Tibial nerve (tissue), 4 donors: ENCODE measurements around the gene SLC1A3. TPM values are rescaled to one million over a fixed set of nuclear protein-coding genes. Genes with fewer than 3 reads are reported as not detected.
"Not testable (repeated sequence)": the region's sequence is repeated elsewhere in the genome, so short reads cannot be mapped to it uniquely, and the experiment has no call there.

Experiments used
- DNase-seq, 2 donors: peaks; one replicate each; pipeline ENCODE4 v3.0.0-alpha.2; 2019; ENCODE audit warnings: low spot score in 2 of 2
- H3K27ac ChIP-seq, 4 donors: fragments of 200-600 bp; sonication (generic) in 3 of 4; one replicate each; pipeline ENCODE4 v1.5.1; 2017 to 2019; ENCODE audit warnings: mild to moderate bottlenecking in 1 of 4
- H3K27me3 ChIP-seq, 2 donors: fragments of 200-600 bp; sonication (generic) in 1 of 2; one replicate each; pipeline versions ENCODE4 v1.5.1 to v1.6.0; 2017 to 2019
- H3K36me3 ChIP-seq, 3 donors: fragments of 200-600 bp; sonication (generic); one replicate each; pipeline ENCODE4 v1.5.1; 2018 to 2019
- H3K4me1 ChIP-seq, 4 donors: fragments of 200-600 bp; sonication (generic) in 3 of 4; one replicate each; pipeline ENCODE4 v1.5.1; 2017 to 2019
- H3K4me3 ChIP-seq, 4 donors: fragments of 200-600 bp; sonication (generic) in 3 of 4; one replicate each; pipeline ENCODE4 v1.5.1; 2017 to 2019; ENCODE audit warnings: mild to moderate bottlenecking in 1 of 4, moderate library complexity in 1 of 4
- H3K9me3 ChIP-seq, 4 donors: fragments of 200-600 bp; sonication (generic) in 3 of 4; one replicate each; pipeline ENCODE4 v1.5.1; 2017 to 2019
- EP300 ChIP-seq, 2 donors: sonication (generic); formaldehyde crosslinking; IDR thresholded peaks; one replicate each; pipeline ENCODE4 v1.6.1; 2017; ENCODE audit warnings: antibody characterized with exemption in 2 of 2, mild to moderate bottlenecking in 1 of 2
- POLR2A ChIP-seq, 2 donors: fragments of 450-650 bp; IDR thresholded peaks; one replicate each; pipeline ENCODE4 v1.6.1; 2017; ENCODE audit warnings: antibody characterized with exemption in 2 of 2, mild to moderate bottlenecking in 2 of 2, moderate library complexity in 2 of 2
- WGBS, 2 donors: methylation state at CpG; one replicate each; pipeline ENCODE4 v1.1.5; 2018; 5-methylcytosine and 5-hydroxymethylcytosine counted together
- total RNA-seq, 4 donors: library from RNA; depleted of rRNA; stranded (reverse); fragments of >200 nt; gene quantifications; one replicate each; pipeline ENCODE4 v1.1.0, GENCODE V29; 2016
- TF ChIP-seq, protein P1 (sequence below), 5 experiments: fragments of 200-600 bp in 3 of 5; fragments of 450-650 bp in 2 of 5; sonication (generic) in 3 of 5; IDR thresholded peaks; one replicate each; pipeline ENCODE4 v1.5.1; 2016 to 2019; ENCODE audit warnings: antibody characterized with exemption in 5 of 5, mild to moderate bottlenecking in 3 of 5, moderate library complexity in 2 of 5

SLC1A3 gene
- total RNA-seq, 4 donors from 2014 or later = 22.0 to 123 (median 75.0) TPM

DNA sequence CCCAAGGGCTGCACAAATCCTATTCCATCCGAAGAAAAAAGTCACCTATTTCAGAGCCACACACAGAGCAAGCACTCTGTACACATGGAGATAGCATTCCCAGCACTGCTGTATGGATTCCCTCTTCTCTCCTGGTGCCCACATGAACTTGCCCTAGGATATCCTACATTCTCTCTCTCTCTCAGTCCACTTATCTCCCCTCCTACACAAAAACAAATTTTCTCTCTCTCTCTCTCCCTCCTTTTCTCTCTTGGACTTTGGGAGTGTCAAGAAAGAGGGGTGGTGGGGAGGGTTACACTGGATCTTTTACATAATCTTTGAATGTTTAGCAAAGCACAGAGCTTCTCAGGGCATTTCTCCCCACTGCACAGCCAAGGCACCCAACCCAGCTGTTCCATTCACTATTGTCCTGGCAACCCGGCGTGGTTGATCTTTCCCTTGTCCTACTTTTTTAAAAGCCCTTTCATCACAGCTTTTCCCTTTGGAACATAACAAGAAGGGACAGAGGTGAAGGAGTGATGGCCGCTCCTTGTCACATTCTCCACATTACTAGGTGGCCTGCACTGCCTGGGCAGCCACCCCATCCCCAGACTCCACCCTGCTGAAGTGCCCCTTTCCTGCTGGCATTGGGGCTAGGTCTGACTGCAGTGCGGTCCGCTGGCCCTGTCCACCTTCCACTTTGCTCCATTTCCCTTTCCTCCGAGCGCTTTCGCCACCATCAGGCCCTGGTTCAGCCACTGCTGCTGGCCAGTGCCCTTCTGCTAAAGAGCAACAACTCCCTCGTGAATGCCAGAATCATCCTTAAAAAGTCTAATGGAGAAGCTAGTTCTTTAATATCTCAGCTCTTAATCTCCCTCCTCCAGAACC is 22.2 kb upstream of the SLC1A3 start:
- H3K4me3 ChIP-seq = no peak overlapping the region
- no peaks in the 10 kb centered on the region for H3K27me3 ChIP-seq
- H3K9me3 ChIP-seq = no peaks in the 10 kb centered on the region
- H3K4me1 ChIP-seq = no peaks in the 10 kb centered on the region
- WGBS, 2 donors = 71 to 72% methylated on average over 10 of the region's 10 CpGs
- TF ChIP-seq POLR2A (IDR thresholded peaks at IDR 0.05) (no peak), EP300 (IDR thresholded peaks at IDR 0.05) (no peak)
- TF ChIP-seq, protein P1, sequence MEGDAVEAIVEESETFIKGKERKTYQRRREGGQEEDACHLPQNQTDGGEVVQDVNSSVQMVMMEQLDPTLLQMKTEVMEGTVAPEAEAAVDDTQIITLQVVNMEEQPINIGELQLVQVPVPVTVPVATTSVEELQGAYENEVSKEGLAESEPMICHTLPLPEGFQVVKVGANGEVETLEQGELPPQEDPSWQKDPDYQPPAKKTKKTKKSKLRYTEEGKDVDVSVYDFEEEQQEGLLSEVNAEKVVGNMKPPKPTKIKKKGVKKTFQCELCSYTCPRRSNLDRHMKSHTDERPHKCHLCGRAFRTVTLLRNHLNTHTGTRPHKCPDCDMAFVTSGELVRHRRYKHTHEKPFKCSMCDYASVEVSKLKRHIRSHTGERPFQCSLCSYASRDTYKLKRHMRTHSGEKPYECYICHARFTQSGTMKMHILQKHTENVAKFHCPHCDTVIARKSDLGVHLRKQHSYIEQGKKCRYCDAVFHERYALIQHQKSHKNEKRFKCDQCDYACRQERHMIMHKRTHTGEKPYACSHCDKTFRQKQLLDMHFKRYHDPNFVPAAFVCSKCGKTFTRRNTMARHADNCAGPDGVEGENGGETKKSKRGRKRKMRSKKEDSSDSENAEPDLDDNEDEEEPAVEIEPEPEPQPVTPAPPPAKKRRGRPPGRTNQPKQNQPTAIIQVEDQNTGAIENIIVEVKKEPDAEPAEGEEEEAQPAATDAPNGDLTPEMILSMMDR (IDR thresholded peaks at IDR 0.05) = no peak
- no peaks in the 10 kb centered on the region for H3K36me3 ChIP-seq
- DNase-seq = no peak
- H3K27ac ChIP-seq = no peak overlapping the region

DNA sequence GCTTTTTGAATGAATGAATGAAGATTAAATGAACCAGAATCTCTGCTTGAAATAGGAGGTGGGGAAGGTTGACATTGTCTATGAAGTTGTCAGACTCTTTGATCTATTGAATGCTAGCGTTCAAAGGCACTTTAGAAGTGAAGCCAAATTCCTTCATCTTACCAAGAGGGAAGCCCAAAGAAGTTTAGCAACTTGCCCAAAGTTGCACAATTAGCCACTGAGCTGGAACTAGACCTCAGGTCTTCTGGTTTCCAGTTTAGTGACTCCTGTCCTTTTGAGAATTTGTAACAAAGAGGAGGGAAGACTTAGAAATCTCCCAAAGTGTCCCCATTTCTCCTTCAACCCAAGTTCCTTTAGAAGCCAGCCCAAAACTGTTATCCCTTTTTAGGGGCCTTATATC is 20.7 kb upstream of the SLC1A3 start:
- Histone ChIP-seq H3K27me3 (no peaks in the 10 kb centered on the region), H3K27ac (no peak overlapping the region), H3K4me3 (no peak overlapping the region), H3K4me1 (no peaks in the 10 kb centered on the region), H3K9me3 (no peaks in the 10 kb centered on the region), H3K36me3 (no peaks in the 10 kb centered on the region)
- DNase-seq = no peak
- 65 to 79% methylated on average over 1 of the region's 1 CpG for WGBS, 2 donors
- no peak for TF ChIP-seq EP300 (IDR thresholded peaks at IDR 0.05)
- no peak for TF ChIP-seq POLR2A (IDR thresholded peaks at IDR 0.05)
- TF ChIP-seq, protein P1 (IDR thresholded peaks at IDR 0.05) = no peak

GRCh38 chr5:36587354-36587753 is 19.1 kb upstream of the SLC1A3 start:
- DNase-seq = no peak
- no peaks in the 10 kb centered on the region for H3K27me3 ChIP-seq
- H3K36me3 ChIP-seq = no peaks in the 10 kb centered on the region
- H3K27ac ChIP-seq = no peak overlapping the region
- 61 to 81% methylated on average over 3 of the region's 3 CpGs for whole genome bisulfite sequencing, 2 donors
- TF ChIP-seq POLR2A (IDR thresholded peaks at IDR 0.05) = no peak
- TF ChIP-seq EP300 (IDR thresholded peaks at IDR 0.05) = no peak
- TF ChIP-seq, protein P1 (IDR thresholded peaks at IDR 0.05) = no peak
- H3K9me3 ChIP-seq = no peaks in the 10 kb centered on the region
- no peak overlapping the region for H3K4me3 ChIP-seq
- H3K4me1 ChIP-seq = no peaks in the 10 kb centered on the region

GRCh38 chr5:36589735-36590134 is 16.7 kb upstream of the SLC1A3 start:
- not testable (repeated sequence) for DNase-seq, H3K9me3 ChIP-seq, H3K27me3 ChIP-seq, H3K36me3 ChIP-seq, H3K4me1 ChIP-seq, H3K4me3 ChIP-seq, H3K27ac ChIP-seq
- WGBS, 2 donors = 88 to 92% methylated on average over 4 of the region's 4 CpGs

DNA sequence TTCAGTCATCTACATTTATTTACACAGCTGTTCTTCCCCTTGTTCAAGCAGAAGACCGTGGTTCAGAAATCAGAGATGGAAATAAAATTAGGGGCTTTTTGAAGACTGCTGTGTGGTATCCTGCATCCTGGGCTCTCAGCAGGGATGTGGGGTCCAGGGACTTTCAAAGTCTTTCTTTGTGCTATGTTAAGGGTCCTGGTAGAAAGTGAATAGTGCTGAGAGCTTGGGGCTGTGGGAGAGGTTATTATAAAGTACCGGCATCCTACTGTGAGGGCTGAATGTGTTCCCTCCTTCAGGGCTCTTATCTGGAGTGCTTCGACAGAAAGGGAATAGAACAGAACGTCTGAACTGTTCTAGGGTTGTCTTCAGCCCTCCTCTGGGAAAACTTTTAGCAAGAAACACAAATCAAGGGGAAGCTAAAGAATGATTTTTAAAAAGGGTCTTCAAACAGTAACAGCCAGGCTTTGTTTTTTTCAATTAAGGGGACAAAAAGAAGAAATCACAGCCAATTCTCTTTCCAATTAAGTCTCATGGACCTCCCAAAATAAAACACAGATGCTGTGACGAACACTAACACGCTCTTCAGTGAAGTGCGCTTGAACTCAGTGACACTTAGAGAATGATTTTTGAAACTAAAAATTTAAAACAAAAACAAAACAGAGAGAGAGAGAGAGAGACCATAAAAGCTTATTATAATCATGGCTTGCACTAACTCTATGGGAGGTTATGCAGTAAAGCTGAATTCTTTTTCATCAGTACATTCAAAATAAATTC is 15.7 kb upstream of the SLC1A3 start:
- no peak for DNase-seq
- H3K4me1 ChIP-seq = no peaks in the 10 kb centered on the region
- no peaks in the 10 kb centered on the region for H3K9me3 ChIP-seq
- TF ChIP-seq POLR2A (IDR thresholded peaks at IDR 0.05) = no peak
- TF ChIP-seq EP300 (IDR thresholded peaks at IDR 0.05) = no peak
- TF ChIP-seq, protein P1 (IDR thresholded peaks at IDR 0.05) = no peak
- no peak overlapping the region for H3K4me3 ChIP-seq
- H3K36me3 ChIP-seq = no peaks in the 10 kb centered on the region
- H3K27ac ChIP-seq = no peak overlapping the region
- H3K27me3 ChIP-seq = no peaks in the 10 kb centered on the region
- WGBS, 2 donors = 28 to 30% methylated on average over 7 of the region's 7 CpGs
